HepG2 (cell line): ENCODE data around the gene JPH2. TPM values are rescaled to one million over a fixed set of nuclear protein-coding genes. Genes with fewer than 3 reads are reported as not detected.

Experiments used
- CENPX ChIP-seq: sonication (generic); formaldehyde crosslinking; IDR thresholded peaks from 2 replicates; pipeline ENCODE4 v1.9.0; 2021; ENCODE audit warnings: mild to moderate bottlenecking, missing genetic modification reagents, moderate library complexity
- NR3C1 ChIP-seq: sonication (generic); formaldehyde crosslinking; IDR thresholded peaks from 2 replicates; pipeline ENCODE4 v1.4.0; 2020; ENCODE audit warnings: missing genetic modification reagents
- RBAK ChIP-seq: sonication (generic); formaldehyde crosslinking; IDR thresholded peaks from 2 replicates; pipeline ENCODE4 v1.5.1; 2020; ENCODE audit warnings: mild to moderate bottlenecking, missing genetic modification reagents
- RELA ChIP-seq: sonication (generic); formaldehyde crosslinking; IDR thresholded peaks from 2 replicates; pipeline ENCODE4 v1.4.0; 2020; ENCODE audit warnings: missing genetic modification reagents
- SMARCC2 ChIP-seq: fragments of 450-650 bp; IDR thresholded peaks from 2 replicates; pipeline ENCODE4 v1.6.1; 2017; ENCODE audit warnings: antibody characterized with exemption, mild to moderate bottlenecking
- SOX6 ChIP-seq, 2 experiments: fragments of 450-650 bp in 1 of 2; sonication (generic) in 1 of 2; formaldehyde crosslinking in 1 of 2; IDR thresholded peaks; 2 replicates each; pipeline versions ENCODE4 v1.4.0 to v1.6.1; 2017 to 2020; ENCODE audit warnings: antibody characterized with exemption in 1 of 2, mild to moderate bottlenecking in 1 of 2, missing genetic modification reagents in 1 of 2
- ZNF205 ChIP-seq: IDR thresholded peaks from 2 replicates; pipeline ENCODE4 v1.6.1; 2018; ENCODE audit warnings: missing biosample characterization, missing genetic modification reagents
- ZNF224 ChIP-seq: sonication (generic); formaldehyde crosslinking; IDR thresholded peaks from 2 replicates; pipeline ENCODE4 v1.5.0; 2020; ENCODE audit warnings: mild to moderate bottlenecking, missing genetic modification reagents
- ZNF350 ChIP-seq: sonication (generic); formaldehyde crosslinking; IDR thresholded peaks from 2 replicates; pipeline ENCODE4 v1.4.0; 2020; ENCODE audit warnings: mild to moderate bottlenecking, low read depth, missing genetic modification reagents, borderline replicate concordance
- ZNF605 ChIP-seq: sonication (generic); formaldehyde crosslinking; IDR thresholded peaks from 2 replicates; pipeline ENCODE4 v1.8.0; 2022; ENCODE audit warnings: mild to moderate bottlenecking, missing genetic modification reagents
- ZNF670 ChIP-seq: sonication (generic); formaldehyde crosslinking; IDR thresholded peaks from 2 replicates; pipeline ENCODE4 v1.8.0; 2022; ENCODE audit warnings: mild to moderate bottlenecking, missing genetic modification reagents, borderline replicate concordance
- ZNF775 ChIP-seq: sonication (generic); formaldehyde crosslinking; IDR thresholded peaks from 2 replicates; pipeline ENCODE4 v1.4.0; 2020; ENCODE audit warnings: missing genetic modification reagents, mild to moderate bottlenecking, moderate library complexity, borderline replicate concordance
- polyA plus RNA-seq, 8 experiments: library from polyadenylated mRNA; depleted of rRNA in 3 of 8; stranded (reverse) in 7 of 8; unstranded in 1 of 8; fragments of >200 nt; fragmentation: Illumina TruSeq in 4 of 8; extraction: Trizol in 4 of 8; gene quantifications; 2 replicates each; pipeline versions ENCODE4 v1.2.1 to v1.2.3, GENCODE V29; 2011 to 2016; ENCODE audit warnings: low read depth in 4 of 8, missing spikeins in 1 of 8, mixed read lengths in 1 of 8; ENCODE audit not compliant: insufficient read depth in 1 of 8
- total RNA-seq, 5 experiments: library from RNA; depleted of rRNA; stranded (reverse); fragments of >200 nt; fragmentation: Illumina TruSeq; extraction: Trizol; gene quantifications; 2 replicates each; pipeline ENCODE4 v1.2.3, GENCODE V29; 2016; ENCODE audit warnings: low read depth in 1 of 5
- TF ChIP-seq, protein P1 (sequence below): IDR thresholded peaks from 2 replicates; pipeline ENCODE4 v1.6.1; 2016; ENCODE audit warnings: low read depth
- TF ChIP-seq, protein P2 (sequence below): sonication (generic); formaldehyde crosslinking; IDR thresholded peaks from 2 replicates; pipeline ENCODE4 v1.9.0; 2022; ENCODE audit warnings: missing genetic modification reagents, mild to moderate bottlenecking, borderline replicate concordance
- TF ChIP-seq, protein P3 (sequence below): sonication (generic); formaldehyde crosslinking; IDR thresholded peaks from 2 replicates; pipeline ENCODE4 v1.9.0; 2021; ENCODE audit warnings: missing genetic modification reagents, mild to moderate bottlenecking, borderline replicate concordance
- TF ChIP-seq, protein P4 (sequence below): sonication (generic); formaldehyde crosslinking; IDR thresholded peaks from 2 replicates; pipeline ENCODE4 v1.5.1; 2020; ENCODE audit warnings: missing genetic modification reagents, mild to moderate bottlenecking, borderline replicate concordance
- TF ChIP-seq, protein P5 (sequence below): sonication (generic); formaldehyde crosslinking; IDR thresholded peaks from 2 replicates; pipeline ENCODE4 v1.4.0; 2020; ENCODE audit warnings: missing genetic modification reagents, borderline replicate concordance

Gene JPH2
- total and polyA plus RNA-seq, 2 of the 13 experiments (the other 11 are each of a cell fraction or from before 2014, with no cell fraction given), result 0.42 TPM; not detected in 1

DNA sequence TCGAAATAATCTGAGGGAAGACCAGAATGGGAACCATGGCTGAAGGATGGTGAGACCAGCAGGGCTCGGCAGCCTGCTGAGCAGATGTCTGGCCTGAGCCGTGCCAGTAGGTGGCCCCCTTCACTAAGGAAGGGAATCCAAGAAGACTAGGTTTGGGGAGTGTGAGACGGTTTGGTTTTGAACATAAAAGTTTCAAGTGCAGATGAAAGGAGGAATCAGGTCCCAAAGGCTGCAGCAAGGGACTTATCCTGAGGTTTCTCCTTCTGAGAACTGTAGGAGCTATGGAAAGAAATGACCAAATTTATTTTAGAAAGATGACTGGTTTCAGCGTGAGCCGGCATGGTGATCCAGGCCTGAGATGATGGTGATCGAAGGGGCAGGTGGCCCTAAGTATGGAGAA is 28.1 kb upstream of the JPH2 start (continued):
- TF ChIP-seq, protein P1, sequence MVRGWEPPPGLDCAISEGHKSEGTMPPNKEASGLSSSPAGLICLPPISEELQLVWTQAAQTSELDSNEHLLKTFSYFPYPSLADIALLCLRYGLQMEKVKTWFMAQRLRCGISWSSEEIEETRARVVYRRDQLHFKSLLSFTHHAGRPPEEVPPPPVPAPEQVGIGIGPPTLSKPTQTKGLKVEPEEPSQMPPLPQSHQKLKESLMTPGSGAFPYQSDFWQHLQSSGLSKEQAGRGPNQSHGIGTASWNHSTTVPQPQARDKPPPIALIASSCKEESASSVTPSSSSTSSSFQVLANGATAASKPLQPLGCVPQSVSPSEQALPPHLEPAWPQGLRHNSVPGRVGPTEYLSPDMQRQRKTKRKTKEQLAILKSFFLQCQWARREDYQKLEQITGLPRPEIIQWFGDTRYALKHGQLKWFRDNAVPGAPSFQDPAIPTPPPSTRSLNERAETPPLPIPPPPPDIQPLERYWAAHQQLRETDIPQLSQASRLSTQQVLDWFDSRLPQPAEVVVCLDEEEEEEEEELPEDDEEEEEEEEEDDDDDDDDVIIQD, result no peak
- TF ChIP-seq, protein P2, sequence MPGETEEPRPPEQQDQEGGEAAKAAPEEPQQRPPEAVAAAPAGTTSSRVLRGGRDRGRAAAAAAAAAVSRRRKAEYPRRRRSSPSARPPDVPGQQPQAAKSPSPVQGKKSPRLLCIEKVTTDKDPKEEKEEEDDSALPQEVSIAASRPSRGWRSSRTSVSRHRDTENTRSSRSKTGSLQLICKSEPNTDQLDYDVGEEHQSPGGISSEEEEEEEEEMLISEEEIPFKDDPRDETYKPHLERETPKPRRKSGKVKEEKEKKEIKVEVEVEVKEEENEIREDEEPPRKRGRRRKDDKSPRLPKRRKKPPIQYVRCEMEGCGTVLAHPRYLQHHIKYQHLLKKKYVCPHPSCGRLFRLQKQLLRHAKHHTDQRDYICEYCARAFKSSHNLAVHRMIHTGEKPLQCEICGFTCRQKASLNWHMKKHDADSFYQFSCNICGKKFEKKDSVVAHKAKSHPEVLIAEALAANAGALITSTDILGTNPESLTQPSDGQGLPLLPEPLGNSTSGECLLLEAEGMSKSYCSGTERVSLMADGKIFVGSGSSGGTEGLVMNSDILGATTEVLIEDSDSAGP (CRISPR knock-in tag), result peak; percentile 14; the same call in 1 of the 2 replicates
- TF ChIP-seq NR3C1 (CRISPR knock-in tag) (no peak), ZNF605 (no peak), ZNF350 (CRISPR knock-in tag) (no peak), ZNF224 (CRISPR knock-in tag) (no peak), SMARCC2 (no peak), ZNF775 (CRISPR knock-in tag) (no peak), ZNF670 (no peak), RBAK (no peak), SOX6 (IDR thresholded peaks at IDR 0.05) (no peak), SOX6 (CRISPR knock-in tag; IDR thresholded peaks at IDR 0.05) (no peak), CENPX (CRISPR knock-in tag) (no peak), ZNF205 (CRISPR knock-in tag) (0 out of 2 replicates have a peak, but pooled peaks have one; percentile 43), RELA (CRISPR knock-in tag) (no peak)
- TF ChIP-seq, protein P3, sequence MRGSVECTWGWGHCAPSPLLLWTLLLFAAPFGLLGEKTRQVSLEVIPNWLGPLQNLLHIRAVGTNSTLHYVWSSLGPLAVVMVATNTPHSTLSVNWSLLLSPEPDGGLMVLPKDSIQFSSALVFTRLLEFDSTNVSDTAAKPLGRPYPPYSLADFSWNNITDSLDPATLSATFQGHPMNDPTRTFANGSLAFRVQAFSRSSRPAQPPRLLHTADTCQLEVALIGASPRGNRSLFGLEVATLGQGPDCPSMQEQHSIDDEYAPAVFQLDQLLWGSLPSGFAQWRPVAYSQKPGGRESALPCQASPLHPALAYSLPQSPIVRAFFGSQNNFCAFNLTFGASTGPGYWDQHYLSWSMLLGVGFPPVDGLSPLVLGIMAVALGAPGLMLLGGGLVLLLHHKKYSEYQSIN, result no peak
- TF ChIP-seq, protein P4, sequence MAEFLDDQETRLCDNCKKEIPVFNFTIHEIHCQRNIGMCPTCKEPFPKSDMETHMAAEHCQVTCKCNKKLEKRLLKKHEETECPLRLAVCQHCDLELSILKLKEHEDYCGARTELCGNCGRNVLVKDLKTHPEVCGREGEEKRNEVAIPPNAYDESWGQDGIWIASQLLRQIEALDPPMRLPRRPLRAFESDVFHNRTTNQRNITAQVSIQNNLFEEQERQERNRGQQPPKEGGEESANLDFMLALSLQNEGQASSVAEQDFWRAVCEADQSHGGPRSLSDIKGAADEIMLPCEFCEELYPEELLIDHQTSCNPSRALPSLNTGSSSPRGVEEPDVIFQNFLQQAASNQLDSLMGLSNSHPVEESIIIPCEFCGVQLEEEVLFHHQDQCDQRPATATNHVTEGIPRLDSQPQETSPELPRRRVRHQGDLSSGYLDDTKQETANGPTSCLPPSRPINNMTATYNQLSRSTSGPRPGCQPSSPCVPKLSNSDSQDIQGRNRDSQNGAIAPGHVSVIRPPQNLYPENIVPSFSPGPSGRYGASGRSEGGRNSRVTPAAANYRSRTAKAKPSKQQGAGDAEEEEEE, result no peak
- TF ChIP-seq, protein P5, sequence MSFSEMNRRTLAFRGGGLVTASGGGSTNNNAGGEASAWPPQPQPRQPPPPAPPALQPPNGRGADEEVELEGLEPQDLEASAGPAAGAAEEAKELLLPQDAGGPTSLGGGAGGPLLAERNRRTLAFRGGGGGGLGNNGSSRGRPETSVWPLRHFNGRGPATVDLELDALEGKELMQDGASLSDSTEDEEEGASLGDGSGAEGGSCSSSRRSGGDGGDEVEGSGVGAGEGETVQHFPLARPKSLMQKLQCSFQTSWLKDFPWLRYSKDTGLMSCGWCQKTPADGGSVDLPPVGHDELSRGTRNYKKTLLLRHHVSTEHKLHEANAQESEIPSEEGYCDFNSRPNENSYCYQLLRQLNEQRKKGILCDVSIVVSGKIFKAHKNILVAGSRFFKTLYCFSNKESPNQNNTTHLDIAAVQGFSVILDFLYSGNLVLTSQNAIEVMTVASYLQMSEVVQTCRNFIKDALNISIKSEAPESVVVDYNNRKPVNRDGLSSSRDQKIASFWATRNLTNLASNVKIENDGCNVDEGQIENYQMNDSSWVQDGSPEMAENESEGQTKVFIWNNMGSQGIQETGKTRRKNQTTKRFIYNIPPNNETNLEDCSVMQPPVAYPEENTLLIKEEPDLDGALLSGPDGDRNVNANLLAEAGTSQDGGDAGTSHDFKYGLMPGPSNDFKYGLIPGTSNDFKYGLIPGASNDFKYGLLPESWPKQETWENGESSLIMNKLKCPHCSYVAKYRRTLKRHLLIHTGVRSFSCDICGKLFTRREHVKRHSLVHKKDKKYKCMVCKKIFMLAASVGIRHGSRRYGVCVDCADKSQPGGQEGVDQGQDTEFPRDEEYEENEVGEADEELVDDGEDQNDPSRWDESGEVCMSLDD, result no peak
